Erythroblast (primary cell): ENCODE results near the gene CTNNA3.

Experiments
- GATA1 ChIP-seq: IDR thresholded peaks from 2 replicates; pipeline ENCODE4 v1.6.1; 2011; ENCODE audit warnings: low read depth, mild to moderate bottlenecking, control low read depth, low read length, moderate library complexity
- POLR2A ChIP-seq: IDR thresholded peaks from 2 replicates; pipeline ENCODE4 v1.6.1; 2011; ENCODE audit warnings: mild to moderate bottlenecking, low read length

DNA sequence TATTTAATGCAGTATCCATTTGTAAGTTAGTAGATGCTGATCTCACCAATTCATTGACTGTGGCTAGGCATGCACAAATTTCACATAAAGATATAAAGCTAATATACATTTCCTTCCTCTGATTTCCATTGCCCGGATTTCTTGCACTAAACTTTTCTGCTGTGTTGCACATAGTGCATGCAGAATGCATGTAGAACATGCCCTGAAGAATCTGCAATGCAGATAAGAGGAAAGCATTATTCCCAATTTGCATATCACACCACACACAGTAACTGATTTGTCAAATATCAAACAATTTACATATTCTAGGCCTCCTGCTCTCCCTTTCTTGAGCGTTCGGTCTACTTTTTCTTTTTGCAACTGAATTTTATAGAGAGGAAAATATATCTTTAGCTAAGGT, 646.0 kb downstream of the CTNNA3 start:
- TF ChIP-seq GATA1 (no peak), POLR2A (no peak)
